Measurements from ENCODE around the gene AJM1.

AJM1 gene

DNA sequence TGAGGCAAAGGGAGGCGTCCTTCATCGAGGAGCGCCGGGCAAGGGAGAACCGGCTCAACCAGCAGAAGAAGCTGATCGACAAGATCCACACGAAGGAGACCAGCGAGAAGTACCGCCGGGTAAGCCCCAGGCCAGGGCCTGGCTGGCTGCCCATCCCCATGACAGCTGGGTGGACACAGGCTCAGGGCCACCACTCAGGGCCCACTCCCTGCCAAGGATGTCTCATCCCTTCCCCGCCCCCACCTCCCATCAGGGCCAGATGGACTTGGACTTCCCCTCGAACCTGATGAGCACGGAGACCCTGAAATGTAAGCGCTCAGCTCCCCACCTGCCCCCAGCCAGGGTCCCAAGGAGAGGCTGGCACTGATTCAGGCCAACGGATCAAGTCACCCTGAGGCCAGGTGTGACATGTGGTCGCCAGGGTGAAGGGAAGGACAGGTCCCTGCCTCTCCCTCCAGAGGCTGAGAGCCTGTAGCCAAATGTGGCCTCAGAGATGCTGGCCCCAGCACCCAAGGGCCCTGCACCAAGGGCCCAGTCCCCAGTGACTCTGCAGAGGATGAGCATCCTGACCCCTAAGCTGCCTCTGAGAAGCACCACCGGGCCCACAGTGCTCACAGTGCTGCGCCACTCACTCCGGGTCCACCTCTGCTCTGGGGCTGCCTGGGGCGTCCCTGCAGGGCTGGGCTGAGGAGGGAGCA, 37.6 kb upstream of the AJM1 start:
- no peaks in the 10 kb centered on the region; the same call in 1 of the 2 replicates for H3K36me3 ChIP-seq (ENCODE audit: insufficient read depth)
- peaks cover 16% of the 10 kb centered on the region for H3K79me2 ChIP-seq (ENCODE audit: insufficient read depth, low read depth)
- H3K4me1 ChIP-seq (ENCODE audit: low read depth, poor library complexity, severe bottlenecking), result peaks cover 41% of the 10 kb centered on the region
- H3K9ac ChIP-seq, result no peak overlapping the region
- H3K27ac ChIP-seq, result no peak overlapping the region
- H3K27me3 ChIP-seq (ENCODE audit: insufficient read depth, low read depth), result no peaks in the 10 kb centered on the region
- TF ChIP-seq CTCF (conservative IDR thresholded peaks at IDR 0.05; ENCODE audit: low read depth, low read length), result no peak
- H3K4me2 ChIP-seq, result no peak overlapping the region
- H3K4me3 ChIP-seq (IDR thresholded peaks at IDR 0.05; ENCODE audit: insufficient read depth, low read depth, low read length), result no peak overlapping the region
- no peak overlapping the region for H2AFZ ChIP-seq (ENCODE audit: low read depth)
- H4K20me1 ChIP-seq (ENCODE audit: insufficient read depth), result 0 out of 2 replicates have a peak, but pooled peaks cover 1% of the 10 kb centered on the region

GRCh38 chr9:136805207-136805740, 37.0 kb upstream of the AJM1 start:
- 0 out of 2 replicates have a peak, but pooled peaks cover 3% of the 10 kb centered on the region for H4K20me1 ChIP-seq (ENCODE audit: insufficient read depth)
- no peak overlapping the region for H3K4me3 ChIP-seq (IDR thresholded peaks at IDR 0.05; ENCODE audit: insufficient read depth, low read depth, low read length)
- peaks cover 22% of the 10 kb centered on the region for H3K79me2 ChIP-seq (ENCODE audit: insufficient read depth, low read depth)
- H2AFZ ChIP-seq (ENCODE audit: low read depth), result no peak overlapping the region
- H3K27ac ChIP-seq, result no peak overlapping the region
- H3K4me2 ChIP-seq, result no peak overlapping the region
- H3K4me1 ChIP-seq (ENCODE audit: low read depth, poor library complexity, severe bottlenecking), result peaks cover 43% of the 10 kb centered on the region
- TF ChIP-seq CTCF (conservative IDR thresholded peaks at IDR 0.05; ENCODE audit: low read depth, low read length), result no peak
- H3K36me3 ChIP-seq (ENCODE audit: insufficient read depth), result no peaks in the 10 kb centered on the region; the same call in 1 of the 2 replicates
- H3K27me3 ChIP-seq (ENCODE audit: insufficient read depth, low read depth), result no peaks in the 10 kb centered on the region
- no peak overlapping the region for H3K9ac ChIP-seq

GRCh38 chr9:136806067-136806466, 36.2 kb upstream of the AJM1 start:
- H4K20me1 ChIP-seq (ENCODE audit: insufficient read depth), result 0 out of 2 replicates have a peak, but pooled peaks cover 3% of the 10 kb centered on the region
- H3K4me3 ChIP-seq (IDR thresholded peaks at IDR 0.05; ENCODE audit: insufficient read depth, low read depth, low read length), result no peak overlapping the region
- no peak overlapping the region for H3K9ac ChIP-seq
- no peak overlapping the region for H3K4me2 ChIP-seq
- H3K27me3 ChIP-seq (ENCODE audit: insufficient read depth, low read depth), result no peaks in the 10 kb centered on the region
- peaks cover 36% of the 10 kb centered on the region for H3K4me1 ChIP-seq (ENCODE audit: low read depth, poor library complexity, severe bottlenecking)
- TF ChIP-seq CTCF (conservative IDR thresholded peaks at IDR 0.05; ENCODE audit: low read depth, low read length), result no peak
- peaks cover 30% of the 10 kb centered on the region for H3K79me2 ChIP-seq (ENCODE audit: insufficient read depth, low read depth)
- no peak overlapping the region for H2AFZ ChIP-seq (ENCODE audit: low read depth)
- H3K27ac ChIP-seq, result no peak overlapping the region
- H3K36me3 ChIP-seq (ENCODE audit: insufficient read depth), result no peaks in the 10 kb centered on the region; the same call in 1 of the 2 replicates

DNA sequence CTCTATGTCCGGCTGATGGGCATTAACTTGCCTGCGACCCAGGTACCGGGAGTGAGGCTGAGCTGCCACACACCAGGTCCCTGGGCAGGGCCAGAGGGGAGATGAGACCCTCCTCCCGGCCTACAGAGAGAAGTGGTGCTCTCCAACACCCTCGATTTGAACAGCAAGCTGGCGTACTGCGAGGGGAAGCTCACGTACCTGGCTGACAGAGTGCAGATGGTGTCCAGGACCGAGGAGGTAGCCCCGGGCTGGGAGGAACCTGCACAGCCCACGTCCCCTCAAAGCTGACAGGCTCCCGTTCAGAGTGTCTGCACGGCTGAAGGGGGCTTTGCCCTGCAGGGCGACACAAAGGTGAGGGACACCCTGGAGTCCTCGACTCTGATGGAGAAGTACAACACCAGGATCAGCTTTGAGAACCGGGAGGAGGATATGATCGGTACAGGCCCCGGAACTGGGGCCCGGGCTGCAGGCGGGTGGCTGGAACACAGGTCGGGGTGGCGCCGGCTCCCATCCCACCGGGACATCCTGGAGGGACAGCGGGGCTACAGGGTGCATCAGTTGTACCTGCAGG, 35.6 kb upstream of the AJM1 start:
- Histone ChIP-seq H2AFZ (ENCODE audit: low read depth) (peak overlapping the region; percentile 86; the same call in 1 of the 2 replicates), H3K27ac (peak overlapping the region; percentile 55; the same call in 1 of the 2 replicates), H3K79me2 (ENCODE audit: insufficient read depth, low read depth) (peaks cover 35% of the 10 kb centered on the region), H3K36me3 (ENCODE audit: insufficient read depth) (no peaks in the 10 kb centered on the region; the same call in 1 of the 2 replicates), H4K20me1 (ENCODE audit: insufficient read depth) (0 out of 2 replicates have a peak, but pooled peaks cover 3% of the 10 kb centered on the region), H3K27me3 (ENCODE audit: insufficient read depth, low read depth) (no peaks in the 10 kb centered on the region), H3K4me1 (ENCODE audit: low read depth, poor library complexity, severe bottlenecking) (peaks cover 31% of the 10 kb centered on the region), H3K4me3 (IDR thresholded peaks at IDR 0.05; ENCODE audit: insufficient read depth, low read depth, low read length) (no peak overlapping the region), H3K9ac (peak overlapping the region; percentile 57; the same call in 1 of the 2 replicates), H3K4me2 (peak overlapping the region; percentile 67)
- TF ChIP-seq CTCF (conservative IDR thresholded peaks at IDR 0.05; ENCODE audit: low read depth, low read length), result no peak

Measured in KMS-11 (cell line).